ENCODE results near the gene B3GALT6.

DNA sequence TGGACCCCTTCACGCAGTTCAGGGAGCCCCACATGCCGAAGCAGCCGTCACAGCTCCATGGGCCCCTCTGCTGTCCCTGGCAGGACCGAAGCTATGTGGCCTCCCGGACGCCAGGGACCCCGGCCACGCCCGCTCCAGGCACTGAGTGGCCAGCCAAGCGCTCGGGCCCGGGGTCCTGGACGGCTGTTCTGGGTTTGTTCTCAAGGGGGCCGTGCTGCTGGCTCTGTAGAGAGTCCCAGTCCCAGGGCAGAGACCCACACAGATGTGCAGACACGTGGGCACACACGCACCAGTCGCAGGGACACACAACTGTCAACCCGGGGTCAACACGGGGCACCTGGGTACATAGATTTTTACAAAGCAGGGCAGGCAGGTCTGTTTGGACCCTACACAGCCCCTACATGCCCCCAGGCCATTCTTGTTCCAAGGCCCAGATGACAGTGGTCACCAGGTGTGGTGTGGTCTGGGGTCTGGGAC, 6.7 kb downstream of the B3GALT6 start:
- no peak for TF ChIP-seq POLR2A (IDR thresholded peaks at IDR 0.05; ENCODE audit: low read depth, low read length)
- no peak for TF ChIP-seq POLR2AphosphoS5 (IDR thresholded peaks at IDR 0.05; ENCODE audit: low read depth, low read length)

Measured in GM12891 (cell line).